ENCODE data around the gene RPL34.
A peak's percentile ranks its signal among the peaks of the same experiment; 100 is the strongest.

RPL34 gene

GRCh38 chr4:108624263-108625056, 4.1 kb downstream of the RPL34 start:
- no peak for DNase-seq

GRCh38 chr4:108626056-108626455, 5.7 kb downstream of the RPL34 start:
- DNase-seq, result no peak

- DNase-seq, result no peak
Observed at GRCh38 chr4:108628411-108628810, 8.0 kb downstream of the RPL34 start.

- DNase-seq, result no peak
Observed at GRCh38 chr4:108635070-108635655, 14.8 kb downstream of the RPL34 start.

- DNase-seq, result no peak
Observed at GRCh38 chr4:108636246-108636645, 15.9 kb downstream of the RPL34 start.

- no peak for DNase-seq
Observed at GRCh38 chr4:108637856-108638255, 17.5 kb downstream of the RPL34 start.

GRCh38 chr4:108644237-108644636, 23.9 kb downstream of the RPL34 start:
- DNase-seq, result no peak

GRCh38 chr4:108646706-108647105, 26.3 kb downstream of the RPL34 start:
- no peak for DNase-seq

GRCh38 chr4:108649863-108650211, 29.5 kb downstream of the RPL34 start:
- no peak for DNase-seq

GRCh38 chr4:108650212-108651013, 30.0 kb downstream of the RPL34 start, which contains the start of gene OSTC:
TSS of gene OSTC (plus strand) at chr4:108650599. CDS start at chr4:108650656, 57 bp downstream.
- peak; percentile 94 to 95 for DNase-seq

GRCh38 chr4:108651014-108651791, 30.8 kb downstream of the RPL34 start:
- DNase-seq, result no peak

- no peak for DNase-seq
Observed at GRCh38 chr4:108662629-108663028, 42.3 kb downstream of the RPL34 start.

GRCh38 chr4:108674356-108674977, 54.1 kb downstream of the RPL34 start:
- DNase-seq, result no peak
